ENCODE measurements around the gene ATP6V1G2.
"Not testable (repeated sequence)": the region's sequence is repeated elsewhere in the genome, so short reads cannot be mapped to it uniquely, and the experiment has no call there.

The ATP6V1G2 gene

GRCh38 chr6:31558318-31558625 lies 11.9 kb upstream of the ATP6V1G2 start:
- Histone ChIP-seq H3K4me3 (no peak overlapping the region), H3K36me3 (peaks cover 17 to 58% (median 27%) of the 10 kb centered on the region in 3 donors), H3K27me3 (no peaks in the 10 kb centered on the region), H3K27ac (no peak overlapping the region), H3K9me3 (no peaks in the 10 kb centered on the region), H3K4me1 (peaks cover 0 to 32% (median 3%) of the 10 kb centered on the region in 4 donors)
- intact Hi-C loops (cut with DNase I; ENCODE audit: low total_unique reads) = no loop called here
- no peak for DNase-seq
- no peak for TF ChIP-seq CTCF (IDR thresholded peaks at IDR 0.05)

- no peaks in the 10 kb centered on the region for H3K9me3 ChIP-seq
- H3K4me1 ChIP-seq = peaks cover 0 to 32% (median 3%) of the 10 kb centered on the region in 4 donors
- H3K27me3 ChIP-seq = no peaks in the 10 kb centered on the region
- no peak for TF ChIP-seq CTCF (IDR thresholded peaks at IDR 0.05)
- no peak overlapping the region for H3K27ac ChIP-seq
- intact Hi-C loops (cut with DNase I; ENCODE audit: low total_unique reads) = no loop called here
- peaks cover 17 to 60% (median 27%) of the 10 kb centered on the region in 3 donors for H3K36me3 ChIP-seq
- H3K4me3 ChIP-seq = no peak overlapping the region
- DNase-seq = no peak
Observed at GRCh38 chr6:31557443-31558317, 11.3 kb upstream of the ATP6V1G2 start.

- no peak overlapping the region for H3K27ac ChIP-seq
- no peak for DNase-seq
- H3K4me3 ChIP-seq = no peak overlapping the region
- peaks cover 0 to 32% (median 3%) of the 10 kb centered on the region in 4 donors for H3K4me1 ChIP-seq
- H3K36me3 ChIP-seq = peaks cover 17 to 70% (median 35%) of the 10 kb centered on the region in 3 donors
- intact Hi-C loops (cut with DNase I; ENCODE audit: low total_unique reads) = no loop called here
- no peaks in the 10 kb centered on the region for H3K27me3 ChIP-seq
- TF ChIP-seq CTCF (IDR thresholded peaks at IDR 0.05) = no peak
- H3K9me3 ChIP-seq = no peaks in the 10 kb centered on the region
Observed at GRCh38 chr6:31556307-31556706, 9.9 kb upstream of the ATP6V1G2 start.

- H3K27me3 ChIP-seq; H3K9me3 ChIP-seq; H3K27ac ChIP-seq; H3K4me3 ChIP-seq; intact Hi-C loops (cut with DNase I; ENCODE audit: low total_unique reads): not testable (repeated sequence)
- Histone ChIP-seq H3K36me3 (peaks cover 7 to 48% (median 23%) of the 10 kb centered on the region in 3 donors), H3K4me1 (peaks cover 0 to 31% (median 20%) of the 10 kb centered on the region in 4 donors)
- DNase-seq = peak in 1 of 2 donors; percentile 62
- peak; percentile 7 to 31 for TF ChIP-seq CTCF (IDR thresholded peaks at IDR 0.05)
Observed at GRCh38 chr6:31551371-31551770, 5.0 kb upstream of the ATP6V1G2 start.

GRCh38 chr6:31548544-31548873 lies 2.1 kb upstream of the ATP6V1G2 start:
- Histone ChIP-seq H3K9me3 (no peaks in the 10 kb centered on the region), H3K27me3 (no peaks in the 10 kb centered on the region), H3K4me1 (peaks cover 0 to 33% (median 18%) of the 10 kb centered on the region in 4 donors), H3K4me3 (peak overlapping the region in 1 of 2 donors; percentile 54), H3K36me3 (peaks cover 7 to 36% (median 23%) of the 10 kb centered on the region in 3 donors), H3K27ac (peak overlapping the region in 1 of 2 donors; percentile 72)
- no peak for DNase-seq
- intact Hi-C loops (cut with DNase I; ENCODE audit: low total_unique reads) = no loop called here
- no peak for TF ChIP-seq CTCF (IDR thresholded peaks at IDR 0.05)

Data from tibial artery (tissue), 4 donors.